WTC11 (cell line): Measurements from ENCODE around the gene ALS2.

Experiments
- CREB1 ChIP-seq: sonication (generic); formaldehyde crosslinking; IDR thresholded peaks from 2 replicates; pipeline ENCODE4 v1.8.0; 2023; ENCODE audit warnings: mild to moderate bottlenecking, missing genetic modification reagents
- CTCF ChIP-seq: fragments of 200-600 bp; IDR thresholded peaks from 2 replicates; pipeline ENCODE4 v1.8.0; 2022; ENCODE audit warnings: antibody characterized with exemption
- ESRRA ChIP-seq: sonication (generic); formaldehyde crosslinking; IDR thresholded peaks from 2 replicates; pipeline ENCODE4 v1.8.1; 2022; ENCODE audit warnings: mild to moderate bottlenecking, missing genetic modification reagents, borderline replicate concordance
- KAT7 ChIP-seq: sonication (generic); formaldehyde crosslinking; IDR thresholded peaks from 2 replicates; pipeline ENCODE4 v1.8.1; 2023; ENCODE audit warnings: missing genetic modification reagents, mild to moderate bottlenecking, borderline replicate concordance
- TF ChIP-seq, protein P1 (sequence below): sonication (generic); formaldehyde crosslinking; conservative IDR thresholded peaks from 2 replicates; pipeline ENCODE4 v1.8.1; 2022; ENCODE audit warnings: mild to moderate bottlenecking, missing genetic modification reagents

GRCh38 chr2:201788371-201788770 is 7.6 kb upstream of the ALS2 start:
- TF ChIP-seq CREB1 (no peak), CTCF (no peak), KAT7 (CRISPR knock-in tag) (no peak), ESRRA (CRISPR knock-in tag) (no peak)
- TF ChIP-seq, protein P1, sequence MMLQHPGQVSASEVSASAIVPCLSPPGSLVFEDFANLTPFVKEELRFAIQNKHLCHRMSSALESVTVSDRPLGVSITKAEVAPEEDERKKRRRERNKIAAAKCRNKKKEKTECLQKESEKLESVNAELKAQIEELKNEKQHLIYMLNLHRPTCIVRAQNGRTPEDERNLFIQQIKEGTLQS (CRISPR knock-in tag), result no peak
